IPS-20b (cell line): ENCODE data around the gene MYBBP1A.

ENCODE experiments used
- H3K27ac ChIP-seq: one replicate; pipeline ENCODE4 v1.5.1; 2013; ENCODE audit warnings: low read length
- H3K27me3 ChIP-seq: 2 replicates; pipeline ENCODE4 v1.6.1; 2013; ENCODE audit warnings: mild to moderate bottlenecking, low read length, inconsistent platforms; ENCODE audit not compliant: insufficient read depth
- H3K36me3 ChIP-seq: 2 replicates; pipeline ENCODE4 v1.6.1; 2013; ENCODE audit warnings: low read depth, mild to moderate bottlenecking, inconsistent platforms, low read length, moderate library complexity; ENCODE audit not compliant: insufficient read depth
- H3K4me1 ChIP-seq: 2 replicates; pipeline ENCODE4 v1.6.1; 2013; ENCODE audit warnings: mild to moderate bottlenecking, control low read depth, inconsistent platforms, low read length, moderate library complexity; ENCODE audit not compliant: insufficient read depth
- H3K4me3 ChIP-seq: 2 replicates; pipeline ENCODE4 v1.5.1; 2013; ENCODE audit warnings: mild to moderate bottlenecking, low read length, inconsistent platforms
- H3K9ac ChIP-seq: 2 replicates; pipeline ENCODE4 v1.6.1; 2013; ENCODE audit warnings: low read depth, mild to moderate bottlenecking, inconsistent platforms, low read length, moderate library complexity
- H3K9me3 ChIP-seq: 2 replicates; pipeline ENCODE4 v1.6.1; 2013; ENCODE audit warnings: mild to moderate bottlenecking, low read depth, low read length, inconsistent platforms; ENCODE audit not compliant: insufficient read depth

MYBBP1A gene

GRCh38 chr17:4519361-4519788 is 35.8 kb downstream of the MYBBP1A start:
- Histone ChIP-seq H3K9ac (no peak overlapping the region), H3K4me1 (no peaks in the 10 kb centered on the region), H3K9me3 (no peaks in the 10 kb centered on the region), H3K27me3 (peaks cover 19% of the 10 kb centered on the region; the same call in 1 of the 2 replicates), H3K36me3 (no peaks in the 10 kb centered on the region), H3K27ac (no peak overlapping the region), H3K4me3 (no peak overlapping the region)

GRCh38 chr17:4518901-4519300 is 36.3 kb downstream of the MYBBP1A start:
- Histone ChIP-seq H3K9ac (no peak overlapping the region), H3K4me3 (no peak overlapping the region), H3K27ac (no peak overlapping the region), H3K27me3 (peaks cover 19% of the 10 kb centered on the region; the same call in 1 of the 2 replicates), H3K36me3 (no peaks in the 10 kb centered on the region), H3K9me3 (no peaks in the 10 kb centered on the region), H3K4me1 (no peaks in the 10 kb centered on the region)

- Histone ChIP-seq H3K27ac (no peak overlapping the region), H3K27me3 (peaks cover 19% of the 10 kb centered on the region; the same call in 1 of the 2 replicates), H3K9ac (no peak overlapping the region), H3K36me3 (no peaks in the 10 kb centered on the region), H3K4me1 (no peaks in the 10 kb centered on the region; the same call in 1 of the 2 replicates), H3K9me3 (no peaks in the 10 kb centered on the region), H3K4me3 (no peak overlapping the region)
These were observed 38.4 kb downstream of the MYBBP1A start for GRCh38 chr17:4516735-4517134.

- H3K4me3 ChIP-seq = no peak overlapping the region
- H3K36me3 ChIP-seq = no peaks in the 10 kb centered on the region
- no peak overlapping the region for H3K27ac ChIP-seq
- no peaks in the 10 kb centered on the region; the same call in 1 of the 2 replicates for H3K4me1 ChIP-seq
- H3K27me3 ChIP-seq = peaks cover 14% of the 10 kb centered on the region; the same call in 1 of the 2 replicates
- H3K9me3 ChIP-seq = no peaks in the 10 kb centered on the region
- H3K9ac ChIP-seq = no peak overlapping the region
These were observed 39.7 kb downstream of the MYBBP1A start for GRCh38 chr17:4515501-4515900.

- no peak overlapping the region for H3K4me3 ChIP-seq
- H3K9ac ChIP-seq = no peak overlapping the region
- H3K27me3 ChIP-seq = peaks cover 12% of the 10 kb centered on the region; the same call in 1 of the 2 replicates
- no peaks in the 10 kb centered on the region for H3K36me3 ChIP-seq
- no peaks in the 10 kb centered on the region; the same call in 1 of the 2 replicates for H3K4me1 ChIP-seq
- H3K27ac ChIP-seq = no peak overlapping the region
- no peaks in the 10 kb centered on the region for H3K9me3 ChIP-seq
These were observed 40.4 kb downstream of the MYBBP1A start for GRCh38 chr17:4514779-4515178.

GRCh38 chr17:4514206-4514605 is 41.0 kb downstream of the MYBBP1A start:
- H3K9ac ChIP-seq = no peak overlapping the region
- H3K27me3 ChIP-seq = peaks cover 10% of the 10 kb centered on the region; the same call in 1 of the 2 replicates
- no peak overlapping the region for H3K4me3 ChIP-seq
- no peaks in the 10 kb centered on the region; the same call in 1 of the 2 replicates for H3K4me1 ChIP-seq
- H3K36me3 ChIP-seq = no peaks in the 10 kb centered on the region
- H3K27ac ChIP-seq = no peak overlapping the region
- no peaks in the 10 kb centered on the region for H3K9me3 ChIP-seq

GRCh38 chr17:4513113-4514032 is 41.8 kb downstream of the MYBBP1A start:
- Histone ChIP-seq H3K27me3 (peaks cover 10% of the 10 kb centered on the region; the same call in 1 of the 2 replicates), H3K27ac (no peak overlapping the region), H3K4me1 (no peaks in the 10 kb centered on the region; the same call in 1 of the 2 replicates), H3K36me3 (no peaks in the 10 kb centered on the region), H3K9me3 (no peaks in the 10 kb centered on the region), H3K4me3 (no peak overlapping the region), H3K9ac (no peak overlapping the region)

- H3K4me3 ChIP-seq = no peak overlapping the region
- H3K36me3 ChIP-seq = no peaks in the 10 kb centered on the region
- H3K9me3 ChIP-seq = no peaks in the 10 kb centered on the region
- no peak overlapping the region for H3K9ac ChIP-seq
- no peaks in the 10 kb centered on the region; the same call in 1 of the 2 replicates for H3K4me1 ChIP-seq
- H3K27ac ChIP-seq = no peak overlapping the region
- H3K27me3 ChIP-seq = peaks cover 10% of the 10 kb centered on the region; the same call in 1 of the 2 replicates
These were observed 42.8 kb downstream of the MYBBP1A start for GRCh38 chr17:4512156-4513112.

- Histone ChIP-seq H3K27me3 (peaks cover 10% of the 10 kb centered on the region; the same call in 1 of the 2 replicates), H3K36me3 (no peaks in the 10 kb centered on the region), H3K27ac (no peak overlapping the region), H3K4me1 (no peaks in the 10 kb centered on the region; the same call in 1 of the 2 replicates), H3K4me3 (no peak overlapping the region), H3K9me3 (no peaks in the 10 kb centered on the region), H3K9ac (no peak overlapping the region)
These were observed 43.8 kb downstream of the MYBBP1A start for GRCh38 chr17:4511199-4511932.

GRCh38 chr17:4510618-4510941 is 44.6 kb downstream of the MYBBP1A start:
- H3K9ac ChIP-seq = no peak overlapping the region
- H3K27me3 ChIP-seq = peaks cover 10% of the 10 kb centered on the region; the same call in 1 of the 2 replicates
- H3K4me1 ChIP-seq = no peaks in the 10 kb centered on the region; the same call in 1 of the 2 replicates
- no peak overlapping the region for H3K27ac ChIP-seq
- no peaks in the 10 kb centered on the region for H3K36me3 ChIP-seq
- no peak overlapping the region for H3K4me3 ChIP-seq
- H3K9me3 ChIP-seq = no peaks in the 10 kb centered on the region
